Esophagus muscularis mucosa (tissue), 4 donors: Measurements from ENCODE around the gene DENND1B. TPM values are rescaled to one million over a fixed set of nuclear protein-coding genes. Genes with fewer than 3 reads are reported as not detected.

Source experiments
- DNase-seq: peaks from one replicate; pipeline ENCODE4 v3.0.0-alpha.2; 2017; ENCODE audit errors: extremely low spot score
- H3K27ac ChIP-seq, 4 donors: fragments of 200-600 bp; sonication (generic); replicated peaks in 1 of 4; 1 replicate in 3 of 4; 2 replicates in 1 of 4; pipeline ENCODE4 v1.5.1; 2016 to 2019; ENCODE audit warnings: mild to moderate bottlenecking in 1 of 4
- H3K27me3 ChIP-seq, 4 donors: fragments of 200-600 bp; sonication (generic); one replicate each; pipeline versions ENCODE4 v1.5.1 to v1.6.0; 2016 to 2019
- H3K36me3 ChIP-seq, 4 donors: fragments of 200-600 bp; sonication (generic); one replicate each; pipeline ENCODE4 v1.5.1; 2016 to 2019
- H3K4me1 ChIP-seq, 4 donors: fragments of 200-600 bp; sonication (generic); one replicate each; pipeline ENCODE4 v1.5.1; 2016 to 2019
- H3K4me3 ChIP-seq, 4 donors: fragments of 200-600 bp; sonication (generic); 1 replicate in 2 of 4; 2 replicates in 2 of 4; pipeline ENCODE4 v1.5.1; 2016 to 2019; ENCODE audit warnings: mild to moderate bottlenecking in 4 of 4, moderate library complexity in 1 of 4
- H3K9me3 ChIP-seq, 4 donors: fragments of 200-600 bp; sonication (generic); 1 replicate in 3 of 4; 2 replicates in 1 of 4; pipeline ENCODE4 v1.5.1; 2016 to 2019
- EP300 ChIP-seq: sonication (generic); formaldehyde crosslinking; IDR thresholded peaks from one replicate; pipeline ENCODE4 v1.6.1; 2017; ENCODE audit warnings: antibody characterized with exemption
- POLR2A ChIP-seq: fragments of 450-650 bp; IDR thresholded peaks from one replicate; pipeline ENCODE4 v1.6.1; 2017; ENCODE audit warnings: antibody characterized with exemption, moderate library complexity, mild to moderate bottlenecking, low read depth
- POLR2AphosphoS5 ChIP-seq, 2 donors: sonication (generic); formaldehyde crosslinking; IDR thresholded peaks; one replicate each; pipeline ENCODE4 v1.6.1; 2017; ENCODE audit warnings: antibody characterized with exemption in 2 of 2
- WGBS: methylation state at CpG from one replicate; pipeline ENCODE4 v1.1.5; 2018; 5-methylcytosine and 5-hydroxymethylcytosine counted together
- intact Hi-C: fragments of 100-400 bp; cut with DNase I; formaldehyde crosslinking; loops from one replicate; pipeline ENCODE4 v1.15.1; 2023
- total RNA-seq, 4 donors: library from RNA; depleted of rRNA; stranded (reverse); fragments of >200 nt; gene quantifications; one replicate each; pipeline versions ENCODE4 v1.1.0 to v1.2.1, GENCODE V29; 2016
- TF ChIP-seq, protein P1 (sequence below), 3 experiments: fragments of 200-600 bp in 2 of 3; fragments of 450-650 bp in 1 of 3; sonication (generic) in 2 of 3; IDR thresholded peaks; one replicate each; pipeline ENCODE4 v1.5.1; 2017 to 2019; ENCODE audit warnings: antibody characterized with exemption in 3 of 3, mild to moderate bottlenecking in 2 of 3, moderate library complexity in 1 of 3

DENND1B gene
- total RNA-seq, 4 donors from 2014 or later = 6.4 to 11.3 (median 9.1) TPM

DNA sequence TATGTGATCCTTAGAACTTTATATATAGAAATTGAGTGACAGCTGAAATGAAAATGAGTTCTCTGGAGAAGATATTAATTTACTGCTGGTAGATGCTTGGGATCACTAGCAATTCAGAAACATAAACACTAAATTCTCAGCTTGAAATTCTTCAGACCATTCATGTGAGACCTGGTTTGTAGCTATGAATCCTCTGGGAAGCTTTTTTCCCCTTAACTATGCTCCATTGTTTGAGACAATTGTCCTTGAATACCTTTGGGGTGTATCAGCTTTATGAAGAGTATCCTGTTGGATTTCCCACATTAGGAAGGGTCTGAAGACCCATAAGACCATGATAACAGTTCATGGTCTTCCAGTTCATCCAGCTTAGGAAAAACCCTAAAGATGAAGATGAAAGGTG is 4.6 kb upstream of the DENND1B start:
- Histone ChIP-seq H3K36me3 (no peaks in the 10 kb centered on the region), H3K4me3 (no peak overlapping the region), H3K4me1 (peaks cover 0 to 9% (median 8%) of the 10 kb centered on the region in 4 donors), H3K9me3 (no peaks in the 10 kb centered on the region), H3K27ac (no peak overlapping the region), H3K27me3 (no peaks in the 10 kb centered on the region)
- TF ChIP-seq POLR2AphosphoS5 (IDR thresholded peaks at IDR 0.05) (no peak), EP300 (no peak), POLR2A (no peak)
- TF ChIP-seq, protein P1, sequence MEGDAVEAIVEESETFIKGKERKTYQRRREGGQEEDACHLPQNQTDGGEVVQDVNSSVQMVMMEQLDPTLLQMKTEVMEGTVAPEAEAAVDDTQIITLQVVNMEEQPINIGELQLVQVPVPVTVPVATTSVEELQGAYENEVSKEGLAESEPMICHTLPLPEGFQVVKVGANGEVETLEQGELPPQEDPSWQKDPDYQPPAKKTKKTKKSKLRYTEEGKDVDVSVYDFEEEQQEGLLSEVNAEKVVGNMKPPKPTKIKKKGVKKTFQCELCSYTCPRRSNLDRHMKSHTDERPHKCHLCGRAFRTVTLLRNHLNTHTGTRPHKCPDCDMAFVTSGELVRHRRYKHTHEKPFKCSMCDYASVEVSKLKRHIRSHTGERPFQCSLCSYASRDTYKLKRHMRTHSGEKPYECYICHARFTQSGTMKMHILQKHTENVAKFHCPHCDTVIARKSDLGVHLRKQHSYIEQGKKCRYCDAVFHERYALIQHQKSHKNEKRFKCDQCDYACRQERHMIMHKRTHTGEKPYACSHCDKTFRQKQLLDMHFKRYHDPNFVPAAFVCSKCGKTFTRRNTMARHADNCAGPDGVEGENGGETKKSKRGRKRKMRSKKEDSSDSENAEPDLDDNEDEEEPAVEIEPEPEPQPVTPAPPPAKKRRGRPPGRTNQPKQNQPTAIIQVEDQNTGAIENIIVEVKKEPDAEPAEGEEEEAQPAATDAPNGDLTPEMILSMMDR (IDR thresholded peaks at IDR 0.05) = no peak
- DNase-seq = no peak
- intact Hi-C loops = loop anchor here (10.0 kb wide), 1 partner anchor 125 kb away; the partner anchor contains the start of gene C1orf53

DNA sequence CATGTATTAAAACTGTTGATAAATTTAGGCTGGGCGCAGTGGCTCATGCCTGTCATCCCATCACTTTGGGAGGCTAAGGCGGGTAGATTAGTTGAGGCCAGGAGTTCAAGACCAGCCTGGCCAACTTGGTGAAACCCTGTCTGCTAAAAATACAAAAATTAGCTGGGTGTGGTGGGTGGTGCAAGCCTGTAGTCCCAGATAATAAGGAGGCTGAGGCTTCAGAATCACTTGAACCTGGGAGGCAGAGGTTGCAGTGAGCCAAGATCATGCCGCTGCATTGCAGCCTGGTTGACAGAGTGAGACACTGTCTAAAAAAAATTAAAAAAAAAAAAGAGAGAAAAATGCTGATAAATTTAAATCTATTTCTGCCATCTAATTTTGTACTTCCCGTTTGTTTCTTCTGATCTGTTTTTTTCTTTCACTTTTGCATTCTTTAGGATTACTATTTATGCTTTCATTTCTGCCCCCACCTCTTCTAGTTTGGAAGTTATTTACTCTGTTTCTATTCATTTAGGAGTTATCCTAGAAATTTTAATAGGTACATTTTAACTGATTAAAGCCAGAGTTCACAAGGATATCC is 3.2 kb upstream of the DENND1B start:
- WGBS = 82% methylated on average over 4 of the region's 4 CpGs
- intact Hi-C loops = loop anchor here (10.0 kb wide), 1 partner anchor 126 kb away; the partner anchor contains the start of gene C1orf53

DNA sequence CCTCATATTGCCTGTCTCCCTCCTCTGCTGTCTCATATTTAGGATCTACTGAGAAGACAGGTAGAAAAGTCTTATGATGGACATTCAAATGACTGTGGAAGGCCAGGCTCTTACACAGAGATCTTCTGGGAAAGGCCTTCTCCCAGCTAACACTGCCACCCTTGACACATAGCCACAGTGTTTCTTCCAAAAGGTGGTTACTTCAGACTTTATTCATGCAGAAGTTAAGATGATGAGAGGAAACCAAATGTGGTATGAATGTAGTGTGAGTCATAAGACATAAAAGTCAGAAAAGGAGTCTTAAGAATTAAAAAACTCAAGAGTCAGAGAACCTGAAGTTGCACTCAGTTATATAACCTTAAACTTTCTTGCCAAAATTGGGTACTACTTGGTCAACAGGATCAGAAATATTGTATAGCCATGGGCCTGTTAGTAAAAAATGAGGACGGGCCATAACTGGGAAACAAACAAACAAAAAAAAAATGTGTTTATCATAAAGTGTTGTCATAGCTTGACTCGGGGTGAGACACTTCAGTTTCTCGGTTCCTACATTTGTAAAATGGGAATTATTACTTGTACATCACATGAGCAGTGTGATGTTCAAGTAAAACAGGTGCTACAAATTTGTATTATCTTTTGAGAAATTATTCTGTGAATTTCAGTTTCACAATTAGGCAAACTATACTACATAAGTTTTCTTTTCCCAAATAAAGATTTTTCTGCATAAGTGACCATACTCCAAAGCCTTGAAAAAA is 1.2 kb upstream of the DENND1B start:
- 78% methylated on average over 3 of the region's 3 CpGs for WGBS
- Histone ChIP-seq H3K36me3 (no peaks in the 10 kb centered on the region), H3K27ac (peak overlapping the region; percentile 28 to 89 (median 86)), H3K27me3 (no peaks in the 10 kb centered on the region), H3K9me3 (no peaks in the 10 kb centered on the region), H3K4me3 (no peak overlapping the region), H3K4me1 (peaks cover 10 to 36% (median 31%) of the 10 kb centered on the region in 4 donors)
- intact Hi-C loops = loop anchor here (10.0 kb wide), 1 partner anchor 128 kb away; the partner anchor contains the start of gene C1orf53
- DNase-seq = no peak
- TF ChIP-seq EP300 (no peak), POLR2AphosphoS5 (IDR thresholded peaks at IDR 0.05) (no peak), POLR2A (no peak)
- TF ChIP-seq, protein P1 (IDR thresholded peaks at IDR 0.05) = no peak

More for the DNA sequence above, 3.2 kb upstream of the DENND1B start:
- Histone ChIP-seq H3K36me3 (no peaks in the 10 kb centered on the region), H3K4me1 (peaks cover 2 to 22% (median 18%) of the 10 kb centered on the region in 4 donors), H3K27me3 (no peaks in the 10 kb centered on the region), H3K4me3 (no peak overlapping the region), H3K27ac (no peak overlapping the region), H3K9me3 (no peaks in the 10 kb centered on the region)
- TF ChIP-seq EP300 = no peak
- no peak for TF ChIP-seq POLR2AphosphoS5 (IDR thresholded peaks at IDR 0.05)
- no peak for TF ChIP-seq POLR2A
- TF ChIP-seq, protein P1 (IDR thresholded peaks at IDR 0.05) = no peak
- no peak for DNase-seq

DNA sequence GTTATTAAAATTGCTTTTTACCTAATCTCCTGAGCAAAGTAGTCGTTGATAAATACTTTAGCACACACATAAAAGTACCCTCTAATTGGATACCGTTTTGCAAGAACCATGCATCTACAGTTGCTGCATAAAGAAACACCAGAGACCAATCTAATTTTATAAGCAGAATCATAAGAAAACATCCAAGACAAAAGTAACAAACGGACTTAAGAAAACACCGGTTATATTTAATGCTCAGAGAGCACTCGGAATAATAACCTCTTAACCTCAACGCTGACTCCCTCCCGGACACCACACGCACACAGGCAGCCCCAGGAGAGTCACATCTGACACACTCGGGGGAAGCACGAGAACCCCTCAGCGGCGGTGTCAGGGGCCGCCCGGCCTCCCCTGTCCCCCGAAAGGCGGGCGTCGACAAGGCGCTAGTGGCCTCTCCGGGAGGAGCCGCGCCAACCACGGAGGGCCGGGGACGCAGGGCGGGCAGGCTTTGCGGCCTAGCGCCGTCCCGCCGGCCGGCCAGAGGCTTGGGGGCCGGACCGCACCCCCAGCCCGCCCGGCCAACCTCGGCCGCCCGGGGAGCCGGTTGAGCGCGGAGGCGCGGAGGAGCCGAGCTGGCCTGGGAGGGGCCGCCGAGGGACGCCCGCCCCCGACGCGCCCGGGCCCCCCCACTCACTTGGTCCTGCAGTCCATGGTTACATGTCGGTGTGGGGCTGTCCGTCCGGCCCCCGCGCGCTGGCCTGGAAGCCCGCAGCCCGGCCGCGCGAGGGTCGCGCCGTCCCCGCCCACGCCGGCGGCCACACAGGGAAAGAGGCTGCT is 606 bp downstream of the DENND1B start:
- H3K9me3 ChIP-seq = no peaks in the 10 kb centered on the region
- H3K27me3 ChIP-seq = no peaks in the 10 kb centered on the region
- H3K36me3 ChIP-seq = no peaks in the 10 kb centered on the region
- peaks cover 10 to 36% (median 31%) of the 10 kb centered on the region in 4 donors for H3K4me1 ChIP-seq
- H3K27ac ChIP-seq = peak overlapping the region; percentile 84 to 90 (median 88)
- under 1% methylated on average over 9 of the region's 71 CpGs for WGBS
- DNase-seq = no peak
- peak overlapping the region; percentile 73 to 85 (median 74) for H3K4me3 ChIP-seq
- intact Hi-C loops = loop anchor here (10.0 kb wide), 1 partner anchor 130 kb away; the partner anchor contains the start of gene C1orf53
- TF ChIP-seq, protein P1 (IDR thresholded peaks at IDR 0.05) = no peak
- TF ChIP-seq POLR2A = no peak
- no peak for TF ChIP-seq POLR2AphosphoS5 (IDR thresholded peaks at IDR 0.05)
- TF ChIP-seq EP300 = no peak
